Ascending aorta (tissue), 2 donors: Measurements from ENCODE around the gene NID1. TPM values are rescaled to one million over a fixed set of nuclear protein-coding genes. Genes with fewer than 3 reads are reported as not detected.

ENCODE experiments used
- DNase-seq, 2 donors: peaks; one replicate each; pipeline ENCODE4 v3.0.0-alpha.2; 2019; ENCODE audit warnings: low spot score in 2 of 2
- H3K27ac ChIP-seq, 2 donors: fragments of 200-600 bp; sonication (generic); one replicate each; pipeline ENCODE4 v1.5.1; 2016 to 2017; ENCODE audit warnings: mild to moderate bottlenecking in 1 of 2
- H3K27me3 ChIP-seq: fragments of 200-600 bp; sonication (generic); one replicate; pipeline ENCODE4 v1.5.1; 2017
- H3K36me3 ChIP-seq, 2 donors: fragments of 200-600 bp; sonication (generic); one replicate each; pipeline ENCODE4 v1.5.1; 2016
- H3K4me1 ChIP-seq, 2 donors: fragments of 200-600 bp; sonication (generic); one replicate each; pipeline ENCODE4 v1.5.1; 2016 to 2017; ENCODE audit warnings: mild to moderate bottlenecking in 1 of 2
- H3K4me3 ChIP-seq, 2 donors: fragments of 200-600 bp; sonication (generic); one replicate each; pipeline ENCODE4 v1.5.1; 2016 to 2017; ENCODE audit warnings: mild to moderate bottlenecking in 1 of 2
- H3K9me3 ChIP-seq, 2 donors: fragments of 200-600 bp; sonication (generic); one replicate each; pipeline ENCODE4 v1.5.1; 2016
- intact Hi-C: fragments of 100-400 bp; cut with DNase I; formaldehyde crosslinking; loops from one replicate; pipeline ENCODE4 v1.15.1; 2023
- total RNA-seq: library from RNA; depleted of rRNA; stranded (reverse); fragments of >200 nt; gene quantifications from one replicate; pipeline ENCODE4 v1.1.0, GENCODE V29; 2016
- TF ChIP-seq, protein P1 (sequence below), 3 experiments: fragments of 200-600 bp in 2 of 3; fragments of 450-650 bp in 1 of 3; sonication (generic) in 2 of 3; IDR thresholded peaks; one replicate each; pipeline ENCODE4 v1.5.1; 2016 to 2019; ENCODE audit warnings: antibody characterized with exemption in 3 of 3, mild to moderate bottlenecking in 1 of 3, moderate library complexity in 1 of 3

NID1 gene
- total RNA-seq, 1 donor from 2014 or later, result 172 TPM

DNA sequence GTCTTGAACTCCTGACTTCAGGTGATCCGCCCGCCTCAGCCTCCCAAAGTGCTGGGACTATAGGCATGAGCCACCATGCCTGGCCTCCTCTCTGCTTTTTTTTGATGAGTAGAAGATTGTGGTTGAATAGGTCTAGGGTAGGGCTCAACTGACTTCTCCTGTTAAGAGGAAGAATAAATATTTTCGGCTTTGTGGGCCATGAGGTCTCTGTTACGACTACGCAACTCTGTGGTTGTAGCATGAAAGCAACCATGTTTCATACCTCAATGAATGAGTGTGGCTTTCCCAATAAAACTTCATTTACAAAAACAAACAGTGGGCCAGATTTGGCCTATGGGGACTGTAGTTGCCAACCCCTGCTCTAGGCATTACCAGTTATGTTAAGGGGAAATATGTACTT, 67.8 kb downstream of the NID1 start:
- intact Hi-C loops, result no loop called here
- peaks cover 12 to 38% of the 10 kb centered on the region in 2 donors for H3K36me3 ChIP-seq
- TF ChIP-seq, protein P1, sequence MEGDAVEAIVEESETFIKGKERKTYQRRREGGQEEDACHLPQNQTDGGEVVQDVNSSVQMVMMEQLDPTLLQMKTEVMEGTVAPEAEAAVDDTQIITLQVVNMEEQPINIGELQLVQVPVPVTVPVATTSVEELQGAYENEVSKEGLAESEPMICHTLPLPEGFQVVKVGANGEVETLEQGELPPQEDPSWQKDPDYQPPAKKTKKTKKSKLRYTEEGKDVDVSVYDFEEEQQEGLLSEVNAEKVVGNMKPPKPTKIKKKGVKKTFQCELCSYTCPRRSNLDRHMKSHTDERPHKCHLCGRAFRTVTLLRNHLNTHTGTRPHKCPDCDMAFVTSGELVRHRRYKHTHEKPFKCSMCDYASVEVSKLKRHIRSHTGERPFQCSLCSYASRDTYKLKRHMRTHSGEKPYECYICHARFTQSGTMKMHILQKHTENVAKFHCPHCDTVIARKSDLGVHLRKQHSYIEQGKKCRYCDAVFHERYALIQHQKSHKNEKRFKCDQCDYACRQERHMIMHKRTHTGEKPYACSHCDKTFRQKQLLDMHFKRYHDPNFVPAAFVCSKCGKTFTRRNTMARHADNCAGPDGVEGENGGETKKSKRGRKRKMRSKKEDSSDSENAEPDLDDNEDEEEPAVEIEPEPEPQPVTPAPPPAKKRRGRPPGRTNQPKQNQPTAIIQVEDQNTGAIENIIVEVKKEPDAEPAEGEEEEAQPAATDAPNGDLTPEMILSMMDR (IDR thresholded peaks at IDR 0.05), result no peak

DNA sequence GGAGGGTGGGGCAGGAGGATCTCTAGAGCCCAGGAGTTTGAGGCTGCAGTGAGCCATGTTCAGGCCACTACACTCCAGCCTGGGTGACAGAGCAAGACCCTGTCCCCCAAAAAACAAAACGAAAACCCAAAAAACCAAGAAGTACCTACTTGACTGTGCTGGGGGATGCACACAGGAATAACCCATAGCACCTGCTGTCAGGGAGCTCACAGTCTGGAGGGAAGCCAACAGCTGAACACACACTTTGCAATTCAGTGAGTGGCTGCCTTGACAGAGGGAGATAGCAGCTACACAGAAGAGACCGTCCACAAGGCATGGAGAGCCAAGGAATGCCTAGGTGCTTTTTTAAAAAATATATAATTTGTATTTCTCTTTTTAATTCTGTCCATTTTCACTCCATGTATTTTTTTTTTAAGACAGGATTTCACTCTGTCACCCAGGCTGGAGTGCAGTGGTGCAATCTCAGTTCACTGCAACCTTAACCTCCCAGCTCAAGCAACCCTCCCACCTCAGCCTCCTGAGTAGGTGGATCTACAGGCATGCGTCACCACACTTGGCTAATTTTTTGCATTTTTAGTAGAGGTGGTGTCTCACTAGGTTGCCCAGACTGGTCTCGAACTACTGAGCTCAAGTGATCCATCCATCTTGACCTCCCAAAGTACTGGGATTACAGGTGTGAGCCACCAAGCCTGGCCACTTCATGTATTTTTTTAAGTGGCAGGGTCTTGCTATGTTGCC, 68.7 kb downstream of the NID1 start:
- Histone ChIP-seq H3K27me3 (no peaks in the 10 kb centered on the region), H3K27ac (no peak overlapping the region), H3K9me3 (no peaks in the 10 kb centered on the region), H3K4me3 (no peak overlapping the region), H3K36me3 (peaks cover 12 to 38% of the 10 kb centered on the region in 2 donors), H3K4me1 (no peaks in the 10 kb centered on the region)
- intact Hi-C loops, result no loop called here
- TF ChIP-seq, protein P1 (IDR thresholded peaks at IDR 0.05), result no peak
- peak in 1 of 2 donors; percentile 24 for DNase-seq

More for the DNA sequence above, 67.8 kb downstream of the NID1 start:
- no peak overlapping the region for H3K4me3 ChIP-seq
- no peaks in the 10 kb centered on the region for H3K9me3 ChIP-seq
- H3K4me1 ChIP-seq, result no peaks in the 10 kb centered on the region
- DNase-seq, result peak in 1 of 2 donors; percentile 34
- no peaks in the 10 kb centered on the region for H3K27me3 ChIP-seq
- no peak overlapping the region for H3K27ac ChIP-seq

DNA sequence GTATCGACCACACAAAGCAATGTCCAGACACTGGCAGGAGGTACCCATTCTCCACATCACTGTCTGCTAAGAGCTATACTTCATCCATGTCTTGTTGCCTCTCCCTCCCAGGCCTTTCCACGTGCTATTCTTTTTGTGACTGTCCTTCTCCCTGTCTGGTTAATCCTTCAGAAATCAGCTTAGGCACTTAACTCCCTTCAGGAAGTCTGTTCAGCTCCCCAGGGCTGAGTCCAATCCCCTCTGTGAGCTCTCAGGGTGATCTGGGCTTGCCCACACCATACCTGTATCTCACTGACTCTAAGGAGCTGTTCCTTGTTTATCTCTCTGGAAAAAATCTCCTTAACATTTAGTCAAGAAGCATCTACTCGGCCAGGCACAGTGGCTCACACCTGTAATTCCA, 69.4 kb downstream of the NID1 start:
- peaks cover 17 to 43% of the 10 kb centered on the region in 2 donors for H3K36me3 ChIP-seq
- TF ChIP-seq, protein P1 (IDR thresholded peaks at IDR 0.05), result no peak
- intact Hi-C loops, result no loop called here
- no peaks in the 10 kb centered on the region for H3K4me1 ChIP-seq
- peak in 1 of 2 donors; percentile 9 for DNase-seq
- H3K27me3 ChIP-seq, result no peaks in the 10 kb centered on the region
- H3K27ac ChIP-seq, result no peak overlapping the region
- no peak overlapping the region for H3K4me3 ChIP-seq
- H3K9me3 ChIP-seq, result no peaks in the 10 kb centered on the region

DNA sequence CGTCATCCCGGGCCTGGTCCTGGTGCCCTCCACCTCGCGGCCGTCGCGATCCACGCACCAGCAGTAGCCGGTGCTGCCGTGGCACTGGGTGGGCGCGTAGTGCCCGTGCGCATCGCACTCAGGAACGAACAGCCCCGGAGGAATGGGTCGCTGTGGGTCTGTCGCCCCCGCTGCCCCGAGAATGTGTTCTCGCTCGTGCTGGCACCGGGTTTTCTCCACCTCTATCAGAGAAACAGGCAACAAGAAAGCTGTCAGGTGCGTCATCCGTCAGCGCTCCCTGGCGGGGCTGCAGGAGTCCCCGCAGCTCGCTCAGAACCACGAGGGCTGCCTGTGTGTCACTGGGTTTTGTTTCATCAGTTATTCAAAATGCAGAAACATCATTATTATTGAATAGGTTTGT, 71.2 kb downstream of the NID1 start:
- H3K9me3 ChIP-seq, result peaks cover 0 to 5% of the 10 kb centered on the region in 2 donors
- H3K4me1 ChIP-seq, result no peaks in the 10 kb centered on the region
- H3K27ac ChIP-seq, result no peak overlapping the region
- H3K4me3 ChIP-seq, result no peak overlapping the region
- peak in 1 of 2 donors; percentile 42 for DNase-seq
- TF ChIP-seq, protein P1 (IDR thresholded peaks at IDR 0.05), result no peak
- H3K36me3 ChIP-seq, result peaks cover 30 to 53% of the 10 kb centered on the region in 2 donors
- intact Hi-C loops, result no loop called here
- H3K27me3 ChIP-seq, result no peaks in the 10 kb centered on the region

DNA sequence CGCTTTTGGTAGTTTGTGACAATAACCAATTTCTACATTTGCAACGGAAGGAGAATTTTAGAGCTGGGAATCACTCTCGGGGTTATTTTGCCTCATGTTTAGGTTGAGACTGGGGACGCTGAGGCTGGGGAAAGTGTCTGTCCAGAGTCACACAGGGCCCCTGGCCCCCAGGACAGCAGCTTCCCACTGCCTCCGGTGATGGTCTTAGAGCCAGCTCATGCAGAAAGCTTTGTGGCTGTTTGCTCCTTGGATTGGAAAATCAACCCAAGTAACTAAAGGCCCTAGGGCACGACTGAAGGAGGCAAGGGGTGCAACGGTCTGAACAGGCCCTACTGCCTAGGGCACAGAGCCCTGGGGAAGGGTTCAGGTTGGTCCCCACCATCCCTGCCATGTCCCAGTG, 72.0 kb downstream of the NID1 start:
- Histone ChIP-seq H3K4me3 (no peak overlapping the region), H3K27ac (no peak overlapping the region), H3K4me1 (no peaks in the 10 kb centered on the region), H3K9me3 (peaks cover 0 to 5% of the 10 kb centered on the region in 2 donors), H3K36me3 (peaks cover 27 to 55% of the 10 kb centered on the region in 2 donors), H3K27me3 (no peaks in the 10 kb centered on the region)
- DNase-seq, result peak in 1 of 2 donors; percentile 22
- TF ChIP-seq, protein P1 (IDR thresholded peaks at IDR 0.05), result no peak
- intact Hi-C loops, result no loop called here
